Mesenteric fat pad (tissue), 1 donor: Measurements from ENCODE around the gene LDAH. TPM values are rescaled to one million over a fixed set of nuclear protein-coding genes. Genes with fewer than 3 reads are reported as not detected.
A peak's percentile ranks its signal among the peaks of the same experiment; 100 is the strongest.

Experiments used
- DNase-seq: peaks from one replicate; pipeline ENCODE4 v3.0.0-alpha.2; 2020; ENCODE audit warnings: low spot score
- total RNA-seq: library from RNA; stranded (reverse); fragmentation: NEBNext Ultra II Directional; extraction: Animal tissue kit (Norgen Biotek cat#: 25700); gene quantifications from one replicate; pipeline ENCODE4 v1.2.1, GENCODE V29; 2021
- donor health status: DM: yes; HTN: yes; CAD: no.

LDAH gene
- total RNA-seq, 1 donor from 2014 or later, result 12.7 TPM

DNA sequence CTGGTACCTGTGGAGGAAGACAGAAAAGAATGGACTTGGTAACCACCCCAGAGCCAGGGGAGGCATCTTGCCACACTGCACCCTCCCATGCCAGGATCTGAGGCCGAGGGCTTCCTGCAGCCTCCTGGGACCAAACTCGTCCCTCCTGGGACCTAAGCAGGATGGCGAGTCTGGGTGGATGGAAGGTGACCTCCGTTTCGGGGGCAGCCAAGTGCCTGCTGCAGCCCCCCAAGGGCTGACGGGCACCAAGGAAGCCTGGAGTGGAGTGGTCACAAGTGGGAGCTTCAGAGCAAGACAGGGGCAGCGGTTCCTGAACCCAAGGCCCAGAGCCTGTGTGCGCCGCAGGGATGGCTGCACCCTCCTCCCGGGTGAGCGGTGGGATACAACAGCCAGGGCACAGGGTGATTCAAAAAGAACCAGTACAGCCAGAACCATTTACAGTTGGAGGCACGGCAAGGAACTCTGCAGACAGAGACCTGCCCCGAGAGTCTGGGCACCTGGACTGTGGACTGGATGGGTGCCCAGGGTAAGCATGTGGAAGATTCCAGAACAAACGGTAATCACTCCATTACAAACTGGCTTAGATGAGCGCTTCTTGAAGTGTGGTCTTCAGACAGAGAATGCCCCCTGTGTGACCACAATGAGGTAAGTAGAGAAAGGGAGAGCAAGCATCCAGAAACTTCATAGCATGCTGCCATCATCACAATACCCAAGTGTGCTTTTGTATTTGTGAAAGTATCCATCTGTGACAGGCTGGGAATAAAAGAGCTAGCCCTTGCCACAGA is 184.1 kb downstream of the LDAH start:
- no peak for DNase-seq

DNA sequence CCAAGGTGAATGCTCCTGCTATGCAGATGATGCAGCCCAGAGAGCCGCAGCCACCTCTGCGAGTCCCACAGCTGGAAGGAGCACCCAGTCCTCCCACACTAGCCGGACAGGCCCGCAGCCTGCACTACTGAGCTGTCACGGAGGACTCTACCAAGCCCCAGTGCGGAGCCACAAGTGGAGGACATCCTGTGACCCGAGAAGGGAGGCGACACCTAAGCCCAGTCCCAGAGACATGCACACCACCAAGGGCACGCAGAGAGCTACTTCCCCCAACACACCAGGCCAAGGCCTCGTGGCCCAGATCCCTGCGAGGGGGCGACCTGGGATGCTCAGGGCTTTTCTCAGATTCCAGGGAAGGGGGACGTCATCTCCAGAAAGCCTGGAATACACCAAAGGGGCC is 184.9 kb downstream of the LDAH start:
- DNase-seq, result no peak

DNA sequence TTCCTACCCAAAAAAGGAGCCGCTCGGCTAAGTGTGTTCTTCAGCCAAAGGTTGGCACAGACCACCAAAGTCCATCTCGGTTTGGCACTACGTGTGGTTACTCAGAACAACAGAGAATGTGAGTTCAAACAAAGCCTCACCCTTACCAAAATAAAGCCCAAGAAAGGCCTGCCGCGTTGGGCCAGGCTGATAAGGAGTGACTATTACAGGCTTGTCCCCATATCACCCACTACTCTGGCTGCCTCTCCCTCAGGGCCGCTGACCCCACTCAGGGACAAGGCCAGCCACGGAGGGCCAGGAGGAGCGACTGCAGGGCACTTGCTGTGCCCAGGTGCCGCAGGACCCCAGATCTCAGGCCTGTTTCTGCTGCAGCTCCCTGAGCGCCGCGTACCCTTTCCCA is 185.8 kb downstream of the LDAH start:
- no peak for DNase-seq

DNA sequence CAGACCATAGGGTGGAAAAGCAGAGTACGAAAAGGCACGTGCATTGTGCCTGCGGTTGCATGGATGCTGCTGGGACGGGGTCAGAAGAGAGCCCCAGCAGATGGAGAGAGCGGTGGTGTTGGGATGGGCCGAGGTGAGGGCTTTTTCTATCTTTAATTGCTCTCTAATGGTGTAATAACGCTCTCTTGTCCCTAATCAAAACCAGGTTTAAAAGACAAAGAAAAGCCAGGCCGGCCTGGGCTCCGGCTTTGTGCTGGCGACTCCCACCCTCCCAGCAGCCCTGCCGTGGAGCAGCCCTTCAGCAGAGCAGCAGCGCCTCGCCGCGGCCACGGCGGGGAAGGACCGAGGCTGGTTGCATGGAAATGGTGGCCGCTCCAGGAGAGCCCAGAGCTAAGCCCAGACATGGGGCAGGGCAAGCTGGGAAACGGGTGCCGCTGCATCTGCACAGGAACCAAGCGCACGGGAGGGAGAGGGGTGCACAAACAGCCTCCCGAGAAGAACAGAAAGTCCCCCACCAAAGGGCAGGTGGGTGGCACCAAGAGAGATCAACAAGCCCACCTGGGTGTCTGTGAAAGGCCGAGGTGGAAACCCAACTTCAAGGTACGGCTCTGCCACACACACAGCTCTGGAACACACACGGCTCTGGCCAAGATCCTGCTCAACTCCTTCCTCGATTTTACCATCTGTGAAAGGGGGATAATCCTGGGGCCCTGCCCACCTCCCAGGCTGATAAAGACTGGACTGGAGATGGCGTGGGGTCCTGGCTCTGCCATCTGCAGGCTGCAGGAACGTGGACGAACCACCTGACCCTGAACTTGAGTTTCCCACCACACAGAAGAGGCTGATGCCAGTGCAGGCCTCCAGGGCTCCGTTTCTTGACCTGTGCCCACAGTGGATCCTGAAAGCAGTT is 187.0 kb downstream of the LDAH start:
- DNase-seq, result peak; percentile 95

DNA sequence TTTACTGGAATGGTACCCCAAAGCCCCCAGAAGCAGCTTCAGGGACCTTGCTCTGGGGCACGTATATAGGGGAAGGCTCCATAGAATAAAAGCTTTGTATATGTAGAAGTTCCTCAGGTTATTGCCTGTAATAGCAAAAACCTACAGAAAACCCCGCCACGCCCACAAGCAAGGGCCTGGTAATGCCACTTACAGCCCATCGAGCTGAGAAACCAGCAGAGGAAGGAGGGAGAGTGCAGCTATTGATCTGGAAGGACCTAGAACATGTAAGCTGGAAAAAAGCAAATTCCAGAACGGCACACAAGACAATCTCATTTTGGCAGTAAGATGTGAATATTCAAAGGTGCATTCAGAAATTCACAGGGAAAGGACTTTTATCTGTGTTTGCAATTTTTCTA is 187.8 kb downstream of the LDAH start:
- no peak for DNase-seq

DNA sequence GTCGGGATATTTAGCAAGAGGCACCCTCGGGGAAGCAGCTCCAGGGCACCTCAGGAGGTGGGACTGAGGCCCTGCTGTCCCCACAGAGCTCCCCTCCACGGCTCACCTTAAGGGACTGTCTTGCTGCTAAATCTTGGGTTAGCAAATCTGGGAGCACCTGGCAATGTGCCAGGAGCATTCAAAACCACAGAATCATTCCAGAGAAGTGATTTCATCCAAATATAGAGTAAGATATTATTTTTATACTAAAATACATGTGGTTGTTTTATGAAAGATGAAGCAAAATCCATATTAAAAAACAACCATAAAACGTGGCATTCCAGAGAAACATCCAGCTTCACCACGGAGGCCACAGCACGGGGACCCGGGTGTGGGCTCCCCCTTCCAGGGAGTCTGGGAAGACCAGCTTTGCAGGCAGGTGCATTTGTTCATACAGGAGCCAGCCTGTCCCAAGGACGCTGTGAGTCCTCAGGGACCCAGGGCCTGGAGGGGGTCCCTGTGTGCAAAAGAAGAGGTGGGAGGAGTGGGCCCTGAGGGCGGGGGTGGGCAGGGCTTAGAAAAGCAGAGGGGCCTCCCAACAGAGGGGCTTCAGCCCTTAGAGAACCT is 188.3 kb downstream of the LDAH start:
- no peak for DNase-seq

Other genes with a start within 250 kb of the LDAH start
- 28.8 TPM for gene HS1BP3, start 172.0 kb downstream of the LDAH start, total RNA-seq
- gene GDF7, start 156.0 kb downstream of the LDAH start, total RNA-seq, result 1.2 TPM
- 8.5 TPM for gene APOB, start 221.0 kb upstream of the LDAH start, total RNA-seq